GM19463 (cell line): Measurements from ENCODE around the gene ARF3.

Experiments
- ATAC-seq: cut with Tn5 transposase; IDR thresholded peaks from one replicate; pipeline ENCODE4 v1.9.1; 2021; ENCODE audit warnings: mild to moderate bottlenecking, moderate library complexity; ENCODE audit not compliant: unreplicated experiment

ARF3 gene

DNA sequence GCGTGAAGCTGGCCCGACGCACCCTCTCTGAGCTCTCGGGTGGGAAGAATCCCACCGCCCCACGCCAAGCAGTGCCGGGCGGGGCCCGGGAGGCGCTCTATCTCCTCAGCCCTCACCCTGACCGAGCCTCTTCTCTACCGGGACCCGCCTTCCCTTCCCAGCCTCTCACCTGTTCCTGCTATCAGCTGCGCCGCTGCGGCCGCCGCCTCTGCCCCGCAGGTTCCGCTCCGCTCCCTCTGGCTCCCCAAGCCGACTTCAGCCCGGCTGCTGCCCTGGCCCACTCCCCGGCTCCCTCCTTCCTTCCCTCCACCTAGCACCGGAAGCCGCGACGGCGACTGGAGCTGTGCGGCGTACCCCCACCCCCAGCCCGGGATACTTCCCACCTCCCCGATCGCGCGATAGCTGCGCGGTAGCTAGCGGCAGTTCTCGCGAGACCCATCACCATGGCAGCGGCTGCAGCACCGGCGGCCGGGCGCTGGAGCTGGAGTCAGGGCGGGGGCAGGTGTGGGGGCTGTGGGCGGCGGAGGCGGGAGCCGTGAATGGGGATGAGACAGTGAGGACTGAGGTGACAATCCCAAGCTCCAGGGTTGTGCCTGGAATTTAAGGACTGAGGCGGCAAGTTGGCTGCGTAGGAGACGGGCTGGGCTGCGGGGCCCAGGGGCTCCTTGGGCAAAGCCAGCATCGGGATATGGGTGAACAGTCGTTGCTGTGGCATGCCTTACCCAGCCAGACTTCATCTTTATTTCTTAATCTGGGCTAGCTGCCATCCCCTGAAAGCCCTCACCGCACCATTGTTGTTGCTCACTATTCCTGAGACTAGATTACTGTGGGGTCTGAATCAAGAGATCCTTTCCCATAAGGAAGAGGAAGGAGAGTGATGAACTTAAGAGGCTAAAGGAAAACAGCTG, at the start of gene ARF3:
TSS of gene ARF3 (minus strand) at position 347 of the 908 bp plus-strand sequence. CDS start 16,392 bp downstream, outside the sequence.
- peak; percentile 91 for ATAC-seq

DNA sequence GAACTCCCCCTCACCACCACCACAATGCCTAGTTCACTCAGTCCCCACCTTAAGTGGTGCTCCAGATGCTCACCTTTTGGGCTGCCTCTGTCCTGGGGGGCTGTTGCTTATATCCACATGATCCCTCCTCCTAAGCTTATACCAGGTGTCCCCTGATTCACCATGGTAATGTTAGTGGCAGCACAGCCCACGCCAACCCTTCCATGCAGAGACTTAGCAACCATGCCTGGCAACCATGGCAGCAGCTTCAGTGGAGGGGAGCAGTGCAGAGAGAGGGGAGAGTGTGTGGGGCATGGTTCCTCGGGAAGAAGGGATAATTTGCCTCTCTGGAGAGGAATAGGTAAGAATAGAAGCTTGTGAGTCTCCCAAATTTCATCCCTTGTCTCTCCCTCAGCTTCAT, 43.1 kb upstream of the ARF3 start:
- no peak for ATAC-seq

DNA sequence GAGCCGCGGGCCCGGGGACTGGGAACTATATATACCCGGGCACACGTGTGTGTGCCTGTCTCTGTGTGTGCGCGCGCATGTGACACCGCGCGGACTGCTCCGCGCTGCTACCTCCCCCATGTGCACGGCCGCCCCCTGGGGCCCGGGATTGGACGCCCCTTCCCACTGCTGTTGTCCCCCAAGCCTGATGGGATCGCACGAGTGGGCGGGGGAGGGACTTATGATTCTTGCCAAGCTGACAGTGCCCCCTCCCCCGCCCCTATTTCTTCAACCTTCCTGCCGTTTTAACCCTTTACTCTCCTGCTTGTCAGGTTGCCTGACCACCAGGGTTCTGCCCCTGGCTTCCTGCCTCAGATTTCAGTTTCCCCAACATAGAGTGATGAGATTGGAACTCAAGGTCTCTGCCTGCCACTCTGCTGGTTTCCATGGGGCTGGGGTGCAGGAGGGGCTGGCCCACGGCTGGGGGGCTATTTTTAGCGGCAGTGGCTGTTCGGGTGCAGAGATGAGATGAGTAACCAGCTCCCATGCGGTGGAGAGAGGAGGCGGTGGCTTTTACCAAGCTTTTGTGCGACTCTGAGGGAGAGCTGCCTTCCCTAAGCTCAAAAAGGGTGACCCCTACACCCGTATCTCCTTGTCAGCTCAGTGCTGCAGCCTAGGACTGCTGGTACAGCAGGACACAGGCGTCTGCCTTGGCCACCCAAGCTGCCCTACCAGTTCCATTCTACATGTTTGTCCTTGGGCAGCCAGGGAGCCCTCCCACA, 42.3 kb upstream of the ARF3 start, which contains the start of gene DDN:
TSS of gene DDN (minus strand) at position 5 of the 761 bp plus-strand sequence. CDS start 88 bp downstream, outside the sequence.
- peak; percentile 36 for ATAC-seq

DNA sequence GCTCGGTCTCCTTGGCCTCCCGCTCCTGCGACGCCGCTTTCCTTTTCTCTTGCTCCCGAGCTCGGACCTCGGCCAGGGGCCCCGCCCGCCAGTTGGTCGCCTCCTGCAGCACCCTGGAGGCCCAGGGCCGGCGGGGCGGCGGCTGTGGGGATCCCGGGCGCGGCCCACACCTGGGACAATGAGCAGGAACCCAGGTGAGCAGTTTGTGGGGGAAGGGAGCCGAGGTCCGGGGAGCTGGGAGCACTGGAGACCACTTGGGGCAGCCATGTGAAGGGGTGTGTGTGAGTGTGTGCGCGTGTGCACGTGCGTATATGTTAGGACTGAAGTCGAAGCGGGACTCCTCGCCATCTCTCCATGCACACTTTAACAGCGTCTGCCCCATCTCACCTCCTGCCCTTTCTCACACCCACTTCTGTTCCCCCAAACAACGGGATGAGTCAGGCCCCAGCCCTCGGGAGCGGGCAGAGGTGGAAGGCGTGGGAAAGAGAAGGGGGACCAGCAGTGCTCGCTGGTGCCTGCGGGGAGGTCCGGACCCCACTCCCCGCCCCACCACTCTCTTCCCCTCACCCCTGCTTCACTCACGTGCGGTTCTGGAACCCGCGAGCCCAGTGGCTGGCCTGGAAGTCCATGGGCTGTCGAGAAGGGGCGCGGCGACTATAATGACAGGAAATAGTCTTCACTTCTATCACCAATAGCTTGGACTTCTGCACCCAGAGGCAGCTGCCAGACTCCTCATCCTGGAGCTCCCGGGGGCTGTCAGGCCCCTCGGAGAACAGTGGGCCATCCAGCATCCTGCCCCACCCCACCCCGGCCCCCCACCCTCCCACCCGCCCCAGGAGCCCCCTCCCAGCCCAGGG, 41.4 kb upstream of the ARF3 start:
- peak; percentile 11 for ATAC-seq

DNA sequence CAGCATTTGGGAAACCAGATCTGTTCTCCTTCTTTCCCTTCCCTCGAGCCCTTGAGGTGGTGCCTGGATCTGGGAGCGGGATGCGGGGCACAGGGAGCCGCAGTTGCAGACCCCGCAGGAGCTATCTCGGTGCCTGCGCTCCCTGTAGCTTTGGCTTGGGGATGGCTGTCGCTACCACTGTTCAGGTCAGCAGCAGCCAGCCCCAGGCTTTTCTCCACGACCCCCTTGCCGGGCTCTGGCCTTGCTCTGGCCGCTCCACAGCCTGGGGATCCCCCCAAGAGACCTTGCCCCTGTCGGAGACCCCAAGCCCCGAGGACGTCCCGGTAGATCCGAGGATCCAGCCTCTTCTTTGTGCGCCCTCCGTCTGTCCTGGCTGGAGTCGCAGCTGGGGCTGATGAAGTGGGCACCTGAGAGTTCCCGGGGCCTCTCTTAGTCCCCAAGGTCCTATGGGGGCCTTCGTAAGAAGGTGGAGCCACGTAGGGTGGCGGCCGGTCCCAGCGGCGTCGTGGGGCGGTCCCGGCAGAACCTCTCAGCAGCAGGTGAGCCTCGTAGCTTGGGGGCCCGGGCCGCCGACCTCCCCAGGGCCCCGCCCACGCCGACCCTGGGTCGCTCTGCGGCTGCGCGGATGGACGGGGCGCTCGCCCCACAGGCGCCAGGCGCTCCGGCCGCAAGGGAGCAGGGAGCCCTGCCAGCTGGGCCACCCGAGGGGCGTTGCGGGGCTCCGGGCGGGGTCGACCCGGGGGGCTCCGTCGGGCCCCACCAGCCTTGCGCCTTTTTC, 40.6 kb upstream of the ARF3 start:
- ATAC-seq, result peak; percentile 40

DNA sequence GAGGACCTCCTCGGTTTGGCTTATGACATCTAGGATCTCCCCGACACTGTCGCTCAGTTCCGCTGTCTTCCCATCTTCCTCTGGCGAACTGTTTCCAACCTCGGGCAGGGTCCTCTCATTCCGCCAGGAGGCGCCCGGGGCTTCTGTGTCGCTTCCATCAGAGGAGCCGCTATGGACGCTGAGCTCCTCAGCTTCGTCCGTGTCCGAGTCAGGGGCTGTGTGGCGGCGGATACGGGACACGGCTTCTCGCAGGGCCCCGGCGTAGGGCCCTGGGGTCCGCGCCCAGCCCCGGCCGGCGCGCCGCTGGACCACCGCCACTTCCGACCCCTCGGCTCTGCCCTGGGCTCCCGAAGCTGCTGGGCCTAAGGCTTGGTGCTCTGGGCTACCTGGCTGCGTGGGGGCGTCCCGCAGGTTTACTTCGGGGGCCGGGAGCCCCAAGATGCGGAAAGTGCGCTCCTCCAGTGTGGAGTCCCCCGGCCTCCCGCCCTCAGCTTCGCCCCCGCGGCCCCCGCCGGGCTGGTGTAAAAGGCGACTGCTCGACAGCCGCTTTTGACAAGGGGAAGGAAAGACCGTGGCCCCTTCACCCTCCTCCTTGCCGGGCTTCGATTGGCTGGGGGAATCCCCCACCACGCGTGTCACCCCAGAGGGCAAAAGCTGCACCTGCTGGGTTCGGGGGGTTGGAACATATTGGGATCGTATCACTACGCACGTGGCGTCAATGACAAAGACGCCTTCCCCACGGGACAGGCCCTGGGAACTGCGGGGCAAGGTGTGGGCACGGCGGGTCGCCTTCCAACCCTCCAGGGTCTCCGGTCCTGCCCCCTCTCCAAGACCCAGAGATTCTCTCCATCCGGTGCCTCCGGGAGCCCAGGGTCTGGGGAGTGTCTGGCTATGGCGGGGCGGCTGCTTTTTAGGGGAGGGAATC, 39.8 kb upstream of the ARF3 start:
- ATAC-seq, result no peak

DNA sequence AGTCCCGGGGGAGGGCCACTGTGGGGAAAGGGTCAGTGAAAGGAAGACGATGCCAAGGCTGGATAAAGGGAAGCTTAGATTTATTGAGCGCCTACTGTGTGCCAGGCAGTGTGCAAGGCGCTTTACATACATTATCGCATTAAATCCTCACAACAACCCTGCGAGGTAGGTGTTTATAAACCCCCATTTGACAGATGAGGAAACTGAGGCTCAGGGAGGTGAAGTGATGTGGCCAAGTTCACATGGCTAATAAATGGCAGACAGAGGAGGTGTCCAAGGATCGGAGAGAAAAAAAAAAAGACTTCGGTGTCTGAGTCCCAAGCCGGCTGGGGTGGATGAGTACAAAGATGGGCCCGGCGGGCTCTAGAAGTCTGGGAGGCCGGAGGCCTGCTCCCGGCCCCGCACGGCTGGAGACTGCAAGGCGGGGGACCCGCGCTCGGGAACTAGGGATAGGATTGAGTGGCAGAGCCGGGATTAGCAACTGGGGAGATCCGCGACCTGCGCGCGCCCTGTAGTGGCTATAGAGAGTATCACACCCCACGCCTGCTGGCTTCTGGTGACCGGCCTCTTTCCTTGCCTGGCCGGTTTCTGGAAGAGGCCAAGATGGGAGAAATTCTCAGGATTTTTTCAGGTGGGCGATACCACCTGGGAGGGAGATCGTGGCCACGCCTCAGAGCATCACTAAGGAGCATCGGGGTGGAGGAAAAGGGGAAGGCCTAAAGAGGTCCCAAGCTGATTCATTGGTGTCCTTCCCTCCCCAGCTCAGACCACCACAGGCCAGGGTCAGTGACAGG, 38.0 kb upstream of the ARF3 start:
- no peak for ATAC-seq

DNA sequence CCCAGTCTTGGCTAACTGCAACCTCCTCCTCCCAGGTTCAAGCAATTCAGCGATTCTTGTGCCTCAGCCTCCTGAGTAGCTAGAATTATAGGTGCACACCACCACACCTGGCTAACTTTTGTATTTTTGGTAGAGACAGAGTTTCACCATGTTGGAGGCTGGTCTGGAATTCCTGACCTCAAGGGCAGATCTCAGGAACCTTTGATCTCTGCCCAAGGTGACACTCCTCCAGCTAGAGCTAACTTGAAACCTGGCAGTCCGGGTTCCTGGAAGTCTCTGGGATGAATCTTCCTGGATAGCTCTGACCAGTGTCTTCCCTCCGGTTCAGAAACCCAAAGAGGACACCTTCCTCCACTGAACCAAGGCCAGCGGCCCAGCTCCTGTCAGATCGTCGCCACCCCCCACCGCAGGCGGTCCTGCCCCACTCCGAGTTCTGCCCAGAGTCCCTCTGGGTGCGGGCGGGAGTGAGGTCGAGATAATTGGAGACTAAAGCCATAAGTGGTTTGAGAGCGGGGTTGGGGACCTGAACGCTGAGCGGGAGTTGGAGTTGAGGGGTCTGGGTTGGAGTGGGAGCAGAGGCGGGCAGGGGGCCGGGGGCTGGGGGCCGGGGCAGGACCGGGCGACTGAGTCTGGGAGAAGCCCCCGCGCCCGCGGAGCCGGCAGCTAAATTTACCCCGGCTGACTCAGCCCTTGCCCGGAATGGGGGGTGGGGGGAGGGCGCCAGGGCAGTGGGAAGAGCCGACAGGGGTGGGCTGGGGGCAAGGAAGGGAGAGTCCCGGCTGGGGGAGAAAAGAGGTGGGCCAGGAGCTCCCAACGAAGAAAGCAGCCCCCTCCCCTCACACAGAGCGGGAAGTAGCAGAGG, 37.2 kb upstream of the ARF3 start:
- no peak for ATAC-seq

DNA sequence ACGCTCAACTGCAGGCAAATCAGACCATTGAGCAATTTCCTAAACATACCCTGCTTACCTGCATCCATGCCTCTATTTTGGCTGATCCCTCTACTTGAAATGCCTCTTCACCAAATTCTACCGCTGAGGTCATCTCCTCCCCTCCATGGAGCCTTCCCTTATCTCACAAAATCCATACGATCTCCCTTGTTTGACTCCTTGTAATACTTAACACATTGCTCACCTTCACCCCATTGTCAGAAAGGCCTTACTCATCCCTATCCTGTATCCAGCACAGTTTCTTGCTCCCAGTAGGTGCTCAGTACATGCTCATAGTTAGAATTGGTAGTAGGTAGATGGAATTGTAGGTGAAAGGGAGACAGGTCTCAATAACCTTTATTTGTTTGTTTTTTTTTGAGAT, 36.5 kb upstream of the ARF3 start:
- ATAC-seq, result no peak

DNA sequence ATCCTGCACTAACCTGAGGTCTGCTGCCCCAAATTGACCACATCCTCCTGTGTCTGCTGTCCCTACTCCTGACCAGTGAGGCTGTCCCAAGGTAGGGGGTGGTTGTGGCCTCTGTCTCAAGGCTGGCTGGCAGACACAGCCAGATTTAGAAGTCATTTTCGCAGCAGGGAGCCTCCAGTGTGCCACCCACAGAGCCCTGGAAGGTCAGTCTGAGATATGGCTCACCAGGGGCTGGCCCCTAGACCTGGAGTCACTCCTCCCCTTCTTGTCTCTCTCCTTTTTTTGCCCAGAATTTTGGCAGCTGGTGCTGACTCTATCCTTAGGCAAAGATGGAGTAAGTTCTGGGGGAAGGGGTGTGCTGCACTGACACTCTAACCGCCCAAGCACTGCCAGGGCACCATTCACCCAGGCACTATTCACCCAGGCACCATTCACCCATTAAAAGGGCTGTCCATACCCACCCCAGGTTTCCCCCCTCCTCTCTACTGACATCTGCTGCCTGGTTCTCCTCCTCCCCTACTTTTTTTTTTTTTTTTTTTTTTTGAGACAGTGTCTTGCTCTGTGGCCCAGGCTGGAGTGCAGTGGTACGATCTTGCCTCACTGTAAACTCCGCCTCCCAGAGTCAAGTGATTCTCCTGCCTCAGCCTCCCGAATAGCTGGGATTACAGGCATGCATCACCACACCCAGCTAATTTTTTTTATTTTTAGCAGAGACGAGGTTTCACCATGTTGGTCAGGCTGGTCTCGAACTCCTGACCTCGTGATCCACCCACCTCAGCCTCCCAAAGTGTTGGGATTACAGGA, 34.2 kb upstream of the ARF3 start:
- ATAC-seq, result no peak

DNA sequence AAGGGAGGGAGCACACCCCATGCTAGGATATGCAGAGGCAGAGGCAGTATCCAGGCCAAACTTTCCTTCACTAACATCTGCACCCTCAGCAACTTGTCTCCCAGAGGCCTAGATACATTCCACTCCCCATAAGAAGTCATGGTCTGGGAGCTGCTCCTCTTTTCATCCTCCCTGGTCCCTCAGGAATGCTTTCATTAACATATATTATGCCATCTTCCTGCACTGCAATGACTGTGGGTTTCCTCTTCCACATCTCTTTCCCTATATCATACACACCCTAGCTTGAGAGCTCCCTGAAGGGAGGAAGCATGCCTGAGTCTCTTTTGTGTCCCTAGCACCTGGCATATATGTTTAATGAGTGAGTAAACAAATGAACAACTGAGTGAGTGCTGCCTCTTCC, 33.3 kb upstream of the ARF3 start:
- ATAC-seq, result no peak

DNA sequence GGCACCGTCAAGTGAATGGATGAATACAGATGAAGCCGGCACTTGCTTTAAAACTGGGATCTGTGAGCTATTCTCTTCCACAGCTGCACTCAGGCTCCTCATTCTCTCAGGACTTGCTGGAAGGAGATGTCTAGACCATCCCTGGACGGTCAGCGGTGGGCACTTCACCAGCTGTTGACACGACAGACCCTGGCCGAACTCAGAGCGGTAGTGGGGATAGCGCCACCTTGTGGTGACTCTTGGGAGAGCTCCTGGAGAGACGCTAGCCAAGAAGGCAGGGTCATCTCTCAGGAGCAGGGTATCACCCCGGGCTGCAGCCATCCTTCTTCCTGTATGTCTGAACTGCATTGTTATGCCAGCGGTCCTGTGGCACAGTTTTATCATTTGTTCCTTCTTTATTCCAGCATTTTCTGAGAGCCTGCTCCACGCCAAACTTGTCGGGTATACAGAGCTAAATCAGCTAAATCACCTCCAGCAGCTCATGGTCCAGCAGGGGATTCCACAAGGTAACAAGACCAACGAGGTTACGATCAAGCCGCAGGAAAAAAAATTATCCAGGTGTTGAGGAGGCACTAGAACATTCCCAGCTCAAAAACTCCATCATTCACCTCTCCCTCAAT, 30.9 kb upstream of the ARF3 start:
- no peak for ATAC-seq

DNA sequence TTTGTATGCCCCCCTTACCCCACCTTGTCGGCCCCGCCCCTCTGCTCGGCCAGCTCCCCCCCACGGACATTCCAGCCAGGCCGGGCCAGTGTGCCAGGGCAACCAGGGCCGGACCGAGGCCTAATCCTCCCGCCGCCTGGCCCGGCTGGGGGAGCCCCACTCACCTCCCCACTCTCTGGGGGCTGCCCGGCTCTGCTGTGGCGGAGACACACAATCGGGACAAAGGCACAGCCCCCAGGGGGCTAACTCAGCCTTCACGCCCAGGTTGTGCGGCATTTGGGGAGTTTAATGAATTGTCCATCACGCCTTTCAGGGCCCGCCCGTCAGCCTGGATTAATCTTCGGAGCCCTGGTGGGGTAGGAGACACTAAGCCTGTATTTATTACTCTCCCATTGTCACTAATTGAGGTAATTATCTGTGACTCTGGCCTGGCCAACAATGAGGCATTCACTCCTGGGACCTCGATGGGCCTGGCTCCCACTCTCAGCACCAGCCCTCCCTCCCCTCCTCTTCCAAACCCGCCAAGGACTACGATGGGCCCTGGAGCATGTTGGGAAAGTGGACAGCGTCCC, 29.5 kb upstream of the ARF3 start:
- no peak for ATAC-seq

DNA sequence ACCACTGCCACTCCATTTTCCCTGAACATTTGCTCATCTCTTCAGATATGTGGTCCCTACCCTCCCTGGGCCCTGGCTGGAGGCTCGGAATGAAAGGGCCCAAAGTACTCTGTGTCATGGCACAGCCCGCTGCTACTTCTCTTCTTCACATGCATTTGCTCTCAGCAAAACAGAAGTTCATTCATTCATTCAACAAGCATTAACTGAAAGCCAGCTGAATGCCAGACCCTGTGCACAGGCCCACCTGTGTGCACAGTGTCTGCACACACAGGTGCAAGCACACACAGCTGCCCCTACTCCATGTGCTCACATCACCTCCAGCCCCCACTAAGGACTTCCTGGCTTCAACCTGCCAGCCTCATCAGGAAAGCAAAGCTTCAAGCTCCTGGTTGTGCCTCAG, 28.6 kb upstream of the ARF3 start:
- no peak for ATAC-seq

DNA sequence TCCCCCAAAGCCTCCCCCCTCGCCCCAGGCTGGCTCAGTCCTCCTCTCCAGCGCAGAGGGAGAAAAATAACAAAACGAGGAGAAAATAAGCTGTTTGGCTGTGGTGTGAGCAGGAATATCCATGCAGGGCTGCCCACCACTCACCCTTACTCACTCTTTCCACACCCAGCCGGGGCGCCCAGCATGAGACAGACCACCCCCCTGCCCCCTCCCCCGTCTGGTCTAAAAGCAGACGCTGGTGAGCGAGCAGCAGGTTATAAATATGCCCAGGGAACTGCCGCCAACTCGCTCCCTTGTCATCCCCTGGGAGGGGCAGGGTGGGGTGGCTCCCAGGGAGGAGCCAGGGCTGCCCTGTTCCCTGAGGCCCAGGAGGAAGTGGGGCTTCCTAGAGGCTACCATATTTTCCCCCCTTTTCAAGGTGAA, 28.2 kb upstream of the ARF3 start:
- no peak for ATAC-seq
